HCT116 (cell line): ENCODE results near the gene MOB2. TPM values are rescaled to one million over a fixed set of nuclear protein-coding genes. Genes with fewer than 3 reads are reported as not detected.

ENCODE experiments used
- ATAC-seq: fragments of 200-7000 bp; cut with Tn5 transposase; 2 replicates; pipeline ENCODE4 v1.9.1; 2020; ENCODE audit warnings: mild to moderate bottlenecking, moderate library complexity
- BruUV-seq: library from RNA; stranded (reverse); fragments of 400-500 nt; replicated peaks from 2 replicates; lab custom pipeline; 2021; lab: Mats Ljungman, UMichigan
- CTCF ChIA-PET: fragments of 300-600 bp; sonication (Branson Sonifier 250); formaldehyde crosslinking; loops from one replicate; lab custom pipeline; 2021; ENCODE audit warnings: antibody characterized with exemption; lab: Charles Lee
- POLR2A ChIA-PET: fragments of 300-600, 350-600 bp; sonication (Branson Sonifier 250); formaldehyde crosslinking; loops from one replicate; lab custom pipeline; 2021; ENCODE audit warnings: antibody characterized with exemption; lab: Charles Lee
- RAD21 ChIA-PET, 2 experiments: fragments of 300-600 bp; sonication (Branson Sonifier 250); formaldehyde crosslinking; loops; one replicate each; lab custom pipeline; 2023; ENCODE audit warnings: low total read pairs in 2 of 2; ENCODE audit not compliant: uncharacterized antibody in 2 of 2, unreplicated experiment in 2 of 2, low non-redundant PET in 1 of 2; lab: Charles Lee
- DNase-seq: peaks from one replicate; pipeline ENCODE4 v3.0.0-alpha.2; 2010; ENCODE audit warnings: low read depth, low spot score
- H2AFZ ChIP-seq: fragments of 200-600 bp; shearing (Covaris generic), sonication (generic); 2 replicates; pipeline ENCODE4 v1.6.1; 2017; ENCODE audit warnings: low read depth, mixed run types, mixed read lengths, antibody characterized with exemption, low read length; ENCODE audit not compliant: poor library complexity, severe bottlenecking
- H3K27ac ChIP-seq: 2 replicates; pipeline ENCODE4 v1.5.1; 2012; ENCODE audit warnings: low read depth, low read length
- H3K27me3 ChIP-seq: fragments of 200-600 bp; sonication (generic); 2 replicates; pipeline ENCODE4 v1.6.1; 2016; ENCODE audit warnings: mixed run types, low read length, mixed read lengths; ENCODE audit not compliant: insufficient read depth
- H3K36me3 ChIP-seq, 2 experiments: fragments of 200-500 bp in 1 of 2; fragments of 200-600 bp in 1 of 2; sonication (Bioruptor generic) in 1 of 2; sonication (generic) in 1 of 2; 2 replicates each; pipeline versions ENCODE4 v1.5.1 to v1.6.1; 2014 to 2016; ENCODE audit warnings: low read length in 2 of 2, inconsistent platforms in 1 of 2, mixed read lengths in 1 of 2, mixed run types in 1 of 2; ENCODE audit not compliant: insufficient read depth in 2 of 2, control insufficient read depth in 1 of 2
- H3K4me1 ChIP-seq, 2 experiments: fragments of 200-600 bp in 1 of 2; sonication (generic) in 1 of 2; 2 replicates each; pipeline versions ENCODE4 v1.5.1 to v1.6.1; 2012 to 2017; ENCODE audit warnings: low read length in 2 of 2, inconsistent platforms in 1 of 2, mild to moderate bottlenecking in 1 of 2, mixed read lengths in 1 of 2, mixed run types in 1 of 2, moderate library complexity in 1 of 2; ENCODE audit not compliant: insufficient read depth in 2 of 2, control insufficient read depth in 1 of 2
- H3K4me2 ChIP-seq: fragments of 200-600 bp; sonication (generic); 2 replicates; pipeline ENCODE4 v1.6.1; 2017; ENCODE audit warnings: mixed run types, low read length, mixed read lengths
- H3K4me3 ChIP-seq, 2 experiments: fragments of 200-600 bp in 1 of 2; sonication (generic) in 1 of 2; replicated peaks in 1 of 2; 2 replicates each; pipeline ENCODE4 v1.5.1; 2011 to 2016; ENCODE audit warnings: low read length in 2 of 2, control low read depth in 1 of 2, low read depth in 1 of 2, mild to moderate bottlenecking in 1 of 2, mixed read lengths in 1 of 2, mixed run types in 1 of 2
- H3K79me2 ChIP-seq: fragments of 200-600 bp; sonication (generic); 2 replicates; pipeline ENCODE4 v1.6.1; 2017; ENCODE audit warnings: mild to moderate bottlenecking, mixed run types, low read length, moderate library complexity, mixed read lengths; ENCODE audit not compliant: insufficient read depth
- H3K9ac ChIP-seq: fragments of 200-600 bp; sonication (generic); 2 replicates; pipeline ENCODE4 v1.6.1; 2016; ENCODE audit warnings: low read length, mixed read lengths
- H3K9me2 ChIP-seq: fragments of 200-600 bp; sonication (generic), shearing (Covaris generic); 2 replicates; pipeline ENCODE4 v1.6.1; 2017; ENCODE audit warnings: mixed run types, mild to moderate bottlenecking, moderate library complexity; ENCODE audit not compliant: insufficient read depth
- H3K9me3 ChIP-seq, 2 experiments: fragments of 200-500 bp in 1 of 2; fragments of 200-600 bp in 1 of 2; sonication (Bioruptor generic) in 1 of 2; sonication (generic) in 1 of 2; 2 replicates each; pipeline ENCODE4 v1.6.1; 2014 to 2017; ENCODE audit warnings: low read length in 2 of 2, mixed read lengths in 2 of 2, inconsistent platforms in 1 of 2, low read depth in 1 of 2, mild to moderate bottlenecking in 1 of 2, mixed run types in 1 of 2, moderate library complexity in 1 of 2; ENCODE audit not compliant: control insufficient read depth in 1 of 2, insufficient read depth in 1 of 2
- H4K20me1 ChIP-seq: fragments of 200-600 bp; sonication (generic), shearing (Covaris generic); 2 replicates; pipeline ENCODE4 v1.6.1; 2017; ENCODE audit warnings: mixed run types, mild to moderate bottlenecking, moderate library complexity; ENCODE audit not compliant: insufficient read depth
- CBX3 ChIP-seq: IDR thresholded peaks from 2 replicates; pipeline ENCODE4 v1.6.1; 2012; ENCODE audit warnings: low read depth
- EGR1 ChIP-seq: IDR thresholded peaks from 2 replicates; pipeline ENCODE4 v1.6.1; 2012; ENCODE audit warnings: low read depth
- EZH2 ChIP-seq: fragments of 200-600 bp; sonication (generic); IDR thresholded peaks from 2 replicates; pipeline ENCODE4 v1.6.1; 2017; ENCODE audit warnings: antibody characterized with exemption, mixed run types
- EZH2phosphoT487 ChIP-seq: fragments of 200-600 bp; IDR thresholded peaks from 2 replicates; pipeline ENCODE4 v1.6.1; 2018; ENCODE audit warnings: antibody characterized with exemption, borderline replicate concordance
- FOSL1 ChIP-seq: IDR thresholded peaks from 2 replicates; pipeline ENCODE4 v1.6.1; 2012; ENCODE audit warnings: low read depth
- POLR2AphosphoS5 ChIP-seq: IDR thresholded peaks from 2 replicates; pipeline ENCODE4 v1.6.1; 2011; ENCODE audit warnings: mild to moderate bottlenecking, low read depth, low read length, moderate library complexity
- SP1 ChIP-seq: IDR thresholded peaks from 2 replicates; pipeline ENCODE4 v1.6.1; 2012; ENCODE audit warnings: low read depth
- TCF7L2 ChIP-seq: IDR thresholded peaks from 2 replicates; pipeline ENCODE4 v1.7.0; 2011; ENCODE audit warnings: borderline replicate concordance, inconsistent platforms; ENCODE audit not compliant: insufficient read depth, insufficient read length; ENCODE audit errors: extremely low read depth
- YY1 ChIP-seq: IDR thresholded peaks from 2 replicates; pipeline ENCODE4 v1.6.1; 2011; ENCODE audit warnings: low read length, low read depth, moderate library complexity, mild to moderate bottlenecking; ENCODE audit not compliant: insufficient replicate concordance; ENCODE audit errors: extremely low read depth
- intact Hi-C: fragments of 100-400 bp; cut with micrococcal nuclease; formaldehyde crosslinking; loops from 2 replicates; pipeline ENCODE4 v1.10.0; 2022
- total RNA-seq: library from RNA; stranded (reverse); gene quantifications from one replicate; pipeline ENCODE4 v1.2.1, GENCODE V29; 2021; ENCODE audit not compliant: unreplicated experiment
- TF ChIP-seq, protein P1 (sequence below): IDR thresholded peaks from 2 replicates; pipeline ENCODE4 v1.6.1; 2012
- TF ChIP-seq, protein P2 (sequence below): IDR thresholded peaks from 2 replicates; pipeline ENCODE4 v1.6.1; 2011; ENCODE audit warnings: mild to moderate bottlenecking, low read length, moderate library complexity; ENCODE audit not compliant: insufficient replicate concordance; ENCODE audit errors: extremely low read depth
- TF ChIP-seq, protein P3 (sequence below): IDR thresholded peaks from 2 replicates; pipeline ENCODE4 v1.6.1; 2012; ENCODE audit warnings: low read depth

The MOB2 gene
- total RNA-seq, 1 experiment from 2014 or later = 25.7 TPM

DNA sequence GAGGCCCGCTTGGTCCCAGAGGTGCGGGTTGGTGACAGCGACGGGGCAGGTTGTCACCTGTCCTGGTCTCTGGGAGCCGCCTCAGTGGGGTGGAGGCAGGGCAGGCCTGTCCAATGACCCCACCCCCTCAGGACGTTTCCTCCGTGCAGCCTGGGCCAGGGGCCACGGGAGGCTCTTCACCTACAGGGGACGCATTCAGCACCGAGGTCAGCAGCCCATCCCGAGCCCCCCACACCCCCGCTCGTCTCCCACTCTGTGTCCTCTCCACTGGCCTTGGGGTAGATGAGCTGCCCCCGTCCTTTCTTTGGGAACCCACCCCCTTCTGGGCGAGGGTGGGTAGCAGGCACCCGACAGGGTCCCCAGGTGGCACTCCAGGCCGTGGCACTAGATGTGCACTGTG is 61.1 kb downstream of the MOB2 start:
- Histone ChIP-seq H3K9me2 (no peaks in the 10 kb centered on the region), H4K20me1 (no peaks in the 10 kb centered on the region), H3K4me3 (no peak overlapping the region), H3K27ac (no peak overlapping the region), H3K4me1 (no peaks in the 10 kb centered on the region), H2AFZ (no peak overlapping the region), H3K9me3 (no peaks in the 10 kb centered on the region; a peak in 1 of 4 replicates), H3K4me2 (no peak overlapping the region), H3K36me3 (no peaks in the 10 kb centered on the region), H3K79me2 (no peaks in the 10 kb centered on the region), H3K9ac (no peak overlapping the region), H3K27me3 (no peaks in the 10 kb centered on the region)
- CTCF ChIA-PET = no interaction called here
- TF ChIP-seq POLR2AphosphoS5 (no peak), EZH2phosphoT487 (no peak), EZH2 (no peak)
- TF ChIP-seq, protein P1, sequence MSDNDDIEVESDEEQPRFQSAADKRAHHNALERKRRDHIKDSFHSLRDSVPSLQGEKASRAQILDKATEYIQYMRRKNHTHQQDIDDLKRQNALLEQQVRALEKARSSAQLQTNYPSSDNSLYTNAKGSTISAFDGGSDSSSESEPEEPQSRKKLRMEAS = no peak
- TF ChIP-seq, protein P2, sequence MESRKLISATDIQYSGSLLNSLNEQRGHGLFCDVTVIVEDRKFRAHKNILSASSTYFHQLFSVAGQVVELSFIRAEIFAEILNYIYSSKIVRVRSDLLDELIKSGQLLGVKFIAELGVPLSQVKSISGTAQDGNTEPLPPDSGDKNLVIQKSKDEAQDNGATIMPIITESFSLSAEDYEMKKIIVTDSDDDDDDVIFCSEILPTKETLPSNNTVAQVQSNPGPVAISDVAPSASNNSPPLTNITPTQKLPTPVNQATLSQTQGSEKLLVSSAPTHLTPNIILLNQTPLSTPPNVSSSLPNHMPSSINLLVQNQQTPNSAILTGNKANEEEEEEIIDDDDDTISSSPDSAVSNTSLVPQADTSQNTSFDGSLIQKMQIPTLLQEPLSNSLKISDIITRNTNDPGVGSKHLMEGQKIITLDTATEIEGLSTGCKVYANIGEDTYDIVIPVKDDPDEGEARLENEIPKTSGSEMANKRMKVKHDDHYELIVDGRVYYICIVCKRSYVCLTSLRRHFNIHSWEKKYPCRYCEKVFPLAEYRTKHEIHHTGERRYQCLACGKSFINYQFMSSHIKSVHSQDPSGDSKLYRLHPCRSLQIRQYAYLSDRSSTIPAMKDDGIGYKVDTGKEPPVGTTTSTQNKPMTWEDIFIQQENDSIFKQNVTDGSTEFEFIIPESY = no peak
- RAD21 ChIA-PET = no interaction called here
- BruUV-seq = no TSS peak
- no peak for DNase-seq
- intact Hi-C loops = no loop called here
- POLR2A ChIA-PET = no interaction called here
- ATAC-seq = no peak

DNA sequence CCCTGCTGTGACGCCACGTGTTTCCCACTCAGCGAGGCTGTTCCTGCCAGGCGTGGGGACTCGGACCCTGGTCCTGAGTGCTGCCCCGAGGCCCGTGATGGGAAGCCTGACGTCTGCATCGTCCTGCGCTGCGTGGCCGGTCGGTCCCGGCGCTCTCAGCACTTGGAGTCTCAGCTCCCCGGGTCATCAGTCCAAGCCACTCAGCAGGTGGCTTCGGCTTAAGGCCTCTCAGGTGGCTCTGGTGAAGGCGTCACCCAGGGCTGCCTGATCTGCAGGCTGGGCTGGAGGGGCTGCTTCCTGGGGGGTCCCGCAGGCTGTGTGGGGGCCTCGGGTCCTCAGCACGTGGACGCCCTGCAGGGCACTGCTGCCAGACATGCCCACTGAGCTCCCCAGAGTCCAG is 61.6 kb downstream of the MOB2 start:
- DNase-seq (no peak), ATAC-seq (no peak)
- H3K4me1 ChIP-seq = no peaks in the 10 kb centered on the region
- no peaks in the 10 kb centered on the region for H4K20me1 ChIP-seq
- no peaks in the 10 kb centered on the region for H3K9me2 ChIP-seq
- ChIA-PET POLR2A (no interaction called here), CTCF (no interaction called here), RAD21 (no interaction called here)
- intact Hi-C loops = no loop called here
- H3K9ac ChIP-seq = no peak overlapping the region
- H2AFZ ChIP-seq = no peak overlapping the region
- no peak overlapping the region for H3K4me2 ChIP-seq
- no peak overlapping the region for H3K27ac ChIP-seq
- H3K36me3 ChIP-seq = no peaks in the 10 kb centered on the region
- peaks cover 2 to 3% of the 10 kb centered on the region in 2 experiments; a peak in 2 of 4 replicates for H3K9me3 ChIP-seq
- H3K79me2 ChIP-seq = no peaks in the 10 kb centered on the region
- H3K27me3 ChIP-seq = no peaks in the 10 kb centered on the region
- no peak overlapping the region for H3K4me3 ChIP-seq
- BruUV-seq = no TSS peak
- TF ChIP-seq FOSL1 (no peak), POLR2AphosphoS5 (no peak), YY1 (no peak), EZH2 (no peak), TCF7L2 (no peak), CBX3 (no peak), SP1 (no peak), EGR1 (no peak), EZH2phosphoT487 (no peak)
- TF ChIP-seq, protein P3, sequence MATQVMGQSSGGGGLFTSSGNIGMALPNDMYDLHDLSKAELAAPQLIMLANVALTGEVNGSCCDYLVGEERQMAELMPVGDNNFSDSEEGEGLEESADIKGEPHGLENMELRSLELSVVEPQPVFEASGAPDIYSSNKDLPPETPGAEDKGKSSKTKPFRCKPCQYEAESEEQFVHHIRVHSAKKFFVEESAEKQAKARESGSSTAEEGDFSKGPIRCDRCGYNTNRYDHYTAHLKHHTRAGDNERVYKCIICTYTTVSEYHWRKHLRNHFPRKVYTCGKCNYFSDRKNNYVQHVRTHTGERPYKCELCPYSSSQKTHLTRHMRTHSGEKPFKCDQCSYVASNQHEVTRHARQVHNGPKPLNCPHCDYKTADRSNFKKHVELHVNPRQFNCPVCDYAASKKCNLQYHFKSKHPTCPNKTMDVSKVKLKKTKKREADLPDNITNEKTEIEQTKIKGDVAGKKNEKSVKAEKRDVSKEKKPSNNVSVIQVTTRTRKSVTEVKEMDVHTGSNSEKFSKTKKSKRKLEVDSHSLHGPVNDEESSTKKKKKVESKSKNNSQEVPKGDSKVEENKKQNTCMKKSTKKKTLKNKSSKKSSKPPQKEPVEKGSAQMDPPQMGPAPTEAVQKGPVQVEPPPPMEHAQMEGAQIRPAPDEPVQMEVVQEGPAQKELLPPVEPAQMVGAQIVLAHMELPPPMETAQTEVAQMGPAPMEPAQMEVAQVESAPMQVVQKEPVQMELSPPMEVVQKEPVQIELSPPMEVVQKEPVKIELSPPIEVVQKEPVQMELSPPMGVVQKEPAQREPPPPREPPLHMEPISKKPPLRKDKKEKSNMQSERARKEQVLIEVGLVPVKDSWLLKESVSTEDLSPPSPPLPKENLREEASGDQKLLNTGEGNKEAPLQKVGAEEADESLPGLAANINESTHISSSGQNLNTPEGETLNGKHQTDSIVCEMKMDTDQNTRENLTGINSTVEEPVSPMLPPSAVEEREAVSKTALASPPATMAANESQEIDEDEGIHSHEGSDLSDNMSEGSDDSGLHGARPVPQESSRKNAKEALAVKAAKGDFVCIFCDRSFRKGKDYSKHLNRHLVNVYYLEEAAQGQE = no peak
